Endometrial microvascular endothelial cells (primary cell): ENCODE results near the gene MPPED1. TPM values are rescaled to one million over a fixed set of nuclear protein-coding genes. Genes with fewer than 3 reads are reported as not detected.

Source experiments
- in situ Hi-C: cut with HindIII; loops from 2 replicates; pipeline ENCODE4 v1.10.0; 2017; ENCODE audit warnings: low sequenced_read_pairs, low pct_unique_long_range_greater_than_20kb; ENCODE audit errors: inconsistent ontology term
- total RNA-seq: library from RNA; depleted of rRNA; stranded (reverse); fragments of >200 nt; gene quantifications from one replicate; pipeline ENCODE4 v1.2.3, GENCODE V29; 2015; ENCODE audit errors: inconsistent ontology term

The MPPED1 gene
- total RNA-seq, 1 donor from 2014 or later, result 0.19 TPM

- in situ Hi-C loops, result no loop called here
These were observed 129.9 kb downstream of the MPPED1 start for GRCh38 chr22:43541462-43542407.

GRCh38 chr22:43542681-43543521 is 131.1 kb downstream of the MPPED1 start:
- in situ Hi-C loops, result no loop called here

GRCh38 chr22:43543522-43544288 is 131.9 kb downstream of the MPPED1 start:
- in situ Hi-C loops, result no loop called here

DNA sequence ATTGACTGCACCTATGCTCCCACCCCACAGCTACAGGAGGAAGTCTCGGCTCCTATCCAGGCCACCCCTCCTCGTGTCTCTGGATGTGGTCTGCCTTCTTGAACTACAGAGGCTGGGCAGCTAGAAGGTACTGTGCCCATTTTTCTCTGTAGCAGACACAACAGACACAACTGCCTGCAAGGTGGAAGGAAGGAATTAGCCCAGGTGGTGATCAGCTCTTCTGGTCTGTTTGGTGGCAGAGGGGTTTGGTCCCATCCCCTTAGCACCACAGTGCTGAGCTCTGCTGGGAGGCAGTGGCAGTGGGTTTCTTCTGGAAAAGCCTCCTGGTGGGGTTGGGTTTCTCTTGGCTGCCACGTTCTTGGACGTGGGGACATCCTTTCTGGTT is 132.5 kb downstream of the MPPED1 start:
- in situ Hi-C loops, result no loop called here

- in situ Hi-C loops, result no loop called here
These were observed 134.4 kb downstream of the MPPED1 start for GRCh38 chr22:43546186-43546585.

- in situ Hi-C loops, result no loop called here
These were observed 138.3 kb downstream of the MPPED1 start for GRCh38 chr22:43550024-43550620.

- in situ Hi-C loops, result no loop called here
These were observed 138.9 kb downstream of the MPPED1 start for GRCh38 chr22:43550672-43551071.

GRCh38 chr22:43553451-43554258 is 141.8 kb downstream of the MPPED1 start:
- in situ Hi-C loops, result no loop called here

- in situ Hi-C loops, result no loop called here
These were observed 142.4 kb downstream of the MPPED1 start for GRCh38 chr22:43554259-43554636.

DNA sequence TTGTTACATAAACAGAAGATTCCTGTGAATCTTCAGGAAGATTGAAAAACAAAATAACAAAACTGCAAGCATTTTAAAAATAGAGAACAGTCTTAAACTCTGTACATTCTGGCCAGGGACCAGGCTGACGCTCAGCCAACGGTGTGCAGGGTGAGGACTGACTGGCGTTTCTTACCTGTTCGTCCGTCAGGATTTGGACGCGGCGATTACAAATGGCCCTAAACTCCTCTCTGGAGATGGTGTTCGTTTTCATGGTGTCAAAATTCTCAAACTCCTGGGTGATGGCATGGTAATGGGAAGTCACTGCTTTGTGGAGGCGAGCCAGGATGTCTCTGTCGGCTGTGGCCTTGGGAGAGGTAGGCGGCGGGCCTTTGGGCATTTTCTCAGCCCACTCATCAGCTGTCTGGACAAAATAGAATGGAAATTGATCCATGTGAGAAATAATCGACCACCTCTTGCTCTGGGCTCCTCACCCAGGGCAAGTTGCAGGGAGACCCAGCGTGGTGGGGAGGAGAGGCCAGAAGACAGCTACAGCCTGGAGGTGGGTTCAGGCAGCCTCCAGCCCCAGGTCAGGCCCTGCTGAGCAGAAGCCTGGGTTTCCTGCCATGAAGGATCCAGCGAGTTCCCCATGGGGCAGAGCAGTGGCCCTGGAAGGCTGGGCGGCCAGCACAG is 143.0 kb downstream of the MPPED1 start:
- in situ Hi-C loops, result no loop called here

DNA sequence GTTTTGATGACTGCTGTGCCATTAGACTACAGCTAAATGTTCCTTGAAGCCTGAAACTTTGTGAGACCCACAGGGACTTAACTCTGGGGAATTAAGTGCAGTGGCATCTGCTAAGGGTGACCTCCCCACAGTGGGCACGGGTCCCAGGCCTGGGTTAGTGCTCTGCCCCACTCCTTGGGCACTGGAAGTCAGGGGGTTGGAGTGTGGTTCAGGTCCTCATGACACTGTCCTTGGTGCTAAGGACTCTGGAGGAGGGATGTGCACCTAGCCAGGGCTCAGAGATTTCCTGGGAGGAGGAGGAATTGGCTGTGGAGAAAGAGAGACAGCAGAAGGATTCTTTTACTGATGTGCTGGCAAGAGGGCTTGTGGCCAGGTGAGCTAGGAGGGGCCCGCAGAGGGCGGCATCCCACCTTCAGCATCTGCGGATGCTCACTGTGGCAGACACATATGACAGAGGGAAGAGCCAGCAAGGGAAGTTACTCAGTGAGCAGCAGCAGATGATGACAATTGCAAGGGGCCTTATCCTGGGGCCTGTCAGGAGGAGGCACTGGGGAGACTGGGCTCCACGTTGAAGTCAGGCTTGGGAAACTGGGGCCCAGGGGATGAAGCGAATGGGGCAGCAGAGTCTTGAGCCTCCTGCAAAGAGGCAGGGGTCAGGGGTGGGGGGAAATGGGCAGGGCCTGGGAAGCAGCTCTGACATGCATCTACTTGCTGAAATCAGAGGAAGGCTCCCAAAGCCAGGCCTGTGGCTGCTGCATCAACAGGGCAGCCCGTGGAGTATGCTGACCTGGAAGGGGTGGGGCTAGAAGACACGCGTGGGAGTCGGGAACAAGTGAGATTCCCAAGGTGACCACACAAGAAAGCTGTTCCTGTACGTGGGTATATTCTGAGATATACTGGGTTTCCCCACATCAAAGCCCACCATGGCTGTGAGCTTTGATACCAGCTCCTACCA is 144.0 kb downstream of the MPPED1 start:
- in situ Hi-C loops, result no loop called here

Other genes with a start within 250 kb of the MPPED1 start
- gene TTLL12, start 224.9 kb upstream of the MPPED1 start, total RNA-seq, result 83.2 TPM
- gene SCUBE1, start 68.6 kb upstream of the MPPED1 start, total RNA-seq, result 0.19 TPM